DMS79 (cell line): ENCODE data around the gene MT1F.
"Not testable (repeated sequence)": the region's sequence is repeated elsewhere in the genome, so short reads cannot be mapped to it uniquely, and the experiment has no call there.

Experiments
- DNase-seq: peaks from one replicate; lab custom pipeline; 2025; lab: John Stamatoyannopoulos, UW

MT1F gene

GRCh38 chr16:56645311-56645710 is 12.4 kb upstream of the MT1F start:
- no peak for DNase-seq

GRCh38 chr16:56645838-56646237 is 11.9 kb upstream of the MT1F start:
- no peak for DNase-seq

- no peak for DNase-seq
Observed at GRCh38 chr16:56647641-56648431, 9.9 kb upstream of the MT1F start.

- DNase-seq, result no peak
Observed at GRCh38 chr16:56649271-56649670, 8.5 kb upstream of the MT1F start.

GRCh38 chr16:56649820-56650219 is 7.9 kb upstream of the MT1F start:
- DNase-seq, result no peak

- DNase-seq, result no peak
Observed at GRCh38 chr16:56651586-56651985, 6.2 kb upstream of the MT1F start, which contains the start of gene MT1B. Gene MT1B (plus strand): TSS chr16:56651886. CDS start chr16:56651954, 68 bp downstream.

- no peak for DNase-seq
Observed at GRCh38 chr16:56652600-56652999, 5.2 kb upstream of the MT1F start.

GRCh38 chr16:56653218-56653617 is 4.5 kb upstream of the MT1F start:
- no peak for DNase-seq

GRCh38 chr16:56658327-56658875 is 642 bp downstream of the MT1F start:
- DNase-seq, result no peak

- no peak for DNase-seq
Observed at GRCh38 chr16:56662357-56663354, 4.9 kb downstream of the MT1F start.

- DNase-seq, result no peak
Observed at GRCh38 chr16:56664506-56664905, 6.7 kb downstream of the MT1F start.

- not testable (repeated sequence) for DNase-seq
Observed at GRCh38 chr16:56665286-56666261, 7.8 kb downstream of the MT1F start.

- DNase-seq, result no peak
Observed at GRCh38 chr16:56667581-56668571, 10.1 kb downstream of the MT1F start, which contains the start of gene MT1G. Gene MT1G (minus strand): TSS chr16:56668065. CDS start chr16:56667993, 72 bp downstream.

- no peak for DNase-seq
Observed at GRCh38 chr16:56669005-56669839, 11.5 kb downstream of the MT1F start, which contains the start of gene MT1H. Gene MT1H (plus strand): TSS chr16:56669814. CDS start chr16:56669885, 71 bp downstream.

GRCh38 chr16:56669840-56670619 is 12.3 kb downstream of the MT1F start:
- no peak for DNase-seq

- no peak for DNase-seq
Observed at GRCh38 chr16:56670620-56670934, 12.8 kb downstream of the MT1F start.

GRCh38 chr16:56671691-56672090 is 13.9 kb downstream of the MT1F start:
- not testable (repeated sequence) for DNase-seq

- not testable (repeated sequence) for DNase-seq
Observed at GRCh38 chr16:56672171-56672570, 14.4 kb downstream of the MT1F start.
